Keratinocyte (primary cell): ENCODE results near the gene MINK1.

Experiments used
- CTCF ChIP-seq, 3 experiments: IDR thresholded peaks in 1 of 3; conservative IDR thresholded peaks in 1 of 3; optimal IDR thresholded peaks in 1 of 3; 2 replicates in 2 of 3; 3 replicates in 1 of 3; pipeline versions ENCODE3 to v1.5.1; 2011; ENCODE audit warnings: low read length in 3 of 3, mild to moderate bottlenecking in 3 of 3, moderate library complexity in 2 of 3, control low read depth in 1 of 3, inconsistent platforms in 1 of 3; ENCODE audit not compliant: insufficient read depth in 2 of 3; ENCODE audit errors: extremely low read depth in 1 of 3
- EZH2 ChIP-seq: IDR thresholded peaks from one replicate; pipeline ENCODE4 v1.6.1; 2012; ENCODE audit warnings: inconsistent platforms, mild to moderate bottlenecking, low read length, moderate library complexity

- TF ChIP-seq CTCF (optimal IDR thresholded peaks at IDR 0.05 in 1 of 3, IDR thresholded peaks at IDR 0.05 in 1 of 3, conservative IDR thresholded peaks at IDR 0.05 in 1 of 3; ENCODE audit: extremely low read depth in 1 of 3, insufficient read depth in 2 of 3, low read length in 3 of 3) (no peak), EZH2 (no peak)
Observed at GRCh38 chr17:4936436-4936835, 103.3 kb downstream of the MINK1 start.
